OCI-LY1 (cell line): ENCODE results near the gene PPP1R27.

ENCODE experiments used
- H2AFZ ChIP-seq: fragments of 200-600 bp; sonication (generic), shearing (Covaris generic); 2 replicates; pipeline ENCODE4 v1.6.0; 2014; ENCODE audit warnings: antibody characterized with exemption, mild to moderate bottlenecking, low read length
- H3F3A ChIP-seq: fragments of 200-600 bp; sonication (generic), shearing (Covaris generic); 2 replicates; pipeline ENCODE4 v1.6.0; 2014; ENCODE audit warnings: mild to moderate bottlenecking, antibody characterized with exemption, low read length, moderate library complexity; ENCODE audit not compliant: insufficient read depth
- H3K27ac ChIP-seq: fragments of 200-600 bp; sonication (generic); 2 replicates; pipeline ENCODE4 v1.5.1; 2014; ENCODE audit warnings: low read length, mixed run types, mild to moderate bottlenecking, low read depth; ENCODE audit not compliant: poor library complexity, severe bottlenecking
- H3K27me3 ChIP-seq: fragments of 200-600 bp; sonication (generic); 2 replicates; pipeline ENCODE4 v1.6.0; 2014; ENCODE audit warnings: antibody characterized with exemption, mild to moderate bottlenecking, low read length, moderate library complexity; ENCODE audit not compliant: insufficient read depth
- H3K36me3 ChIP-seq: fragments of 200-600 bp; sonication (generic); 2 replicates; pipeline ENCODE4 v1.6.1; 2014; ENCODE audit warnings: mild to moderate bottlenecking, antibody characterized with exemption, low read length, moderate library complexity, mixed read lengths; ENCODE audit not compliant: insufficient read depth
- H3K4me1 ChIP-seq: fragments of 200-600 bp; sonication (generic); 2 replicates; pipeline ENCODE4 v1.5.1; 2014; ENCODE audit warnings: mild to moderate bottlenecking, low read length, moderate library complexity; ENCODE audit not compliant: insufficient read depth, severe bottlenecking
- H3K4me2 ChIP-seq: fragments of 200-600 bp; sonication (generic), shearing (Covaris generic); 2 replicates; pipeline ENCODE4 v1.6.1; 2014; ENCODE audit warnings: low read length
- H3K4me3 ChIP-seq: fragments of 200-600 bp; sonication (generic); 2 replicates; pipeline ENCODE4 v1.5.1; 2014; ENCODE audit warnings: low read length, low read depth, mild to moderate bottlenecking, mixed read lengths; ENCODE audit not compliant: poor library complexity, severe bottlenecking
- H3K79me2 ChIP-seq: fragments of 200-600 bp; shearing (Covaris generic); 2 replicates; pipeline ENCODE4 v1.6.1; 2016; ENCODE audit warnings: mixed run types, low read length, mixed read lengths; ENCODE audit not compliant: insufficient read depth
- H3K9ac ChIP-seq: fragments of 200-600 bp; sonication (generic), shearing (Covaris generic); 2 replicates; pipeline ENCODE4 v1.6.1; 2014; ENCODE audit warnings: mild to moderate bottlenecking, low read length, mixed read lengths
- H3K9me2 ChIP-seq: fragments of 200-600 bp; sonication (generic), shearing (Covaris generic); 2 replicates; pipeline ENCODE4 v1.6.1; 2014; ENCODE audit warnings: low read depth, mild to moderate bottlenecking, low read length, mixed read lengths
- H3K9me3 ChIP-seq: fragments of 200-600 bp; shearing (Covaris generic); 2 replicates; pipeline ENCODE4 v1.6.1; 2014; ENCODE audit warnings: low read length, mixed read lengths
- H4K20me1 ChIP-seq: fragments of 200-600 bp; sonication (generic), shearing (Covaris generic); 2 replicates; pipeline ENCODE4 v1.6.0; 2016; ENCODE audit warnings: mild to moderate bottlenecking, low read length; ENCODE audit not compliant: insufficient read depth
- EZH2 ChIP-seq: fragments of 200-600 bp; sonication (generic), shearing (Covaris generic); IDR thresholded peaks from 2 replicates; pipeline ENCODE4 v1.8.0; 2017; ENCODE audit warnings: borderline replicate concordance, mixed run types, mild to moderate bottlenecking, antibody characterized with exemption, low read length, moderate library complexity, mixed read lengths
- TF ChIP-seq, protein P1 (sequence below): fragments of 200-600 bp; sonication (generic), shearing (Covaris generic); IDR thresholded peaks from 2 replicates; pipeline ENCODE4 v1.5.1; 2017; ENCODE audit warnings: mild to moderate bottlenecking, antibody characterized with exemption, low read length, moderate library complexity, mixed read lengths

Gene PPP1R27

DNA sequence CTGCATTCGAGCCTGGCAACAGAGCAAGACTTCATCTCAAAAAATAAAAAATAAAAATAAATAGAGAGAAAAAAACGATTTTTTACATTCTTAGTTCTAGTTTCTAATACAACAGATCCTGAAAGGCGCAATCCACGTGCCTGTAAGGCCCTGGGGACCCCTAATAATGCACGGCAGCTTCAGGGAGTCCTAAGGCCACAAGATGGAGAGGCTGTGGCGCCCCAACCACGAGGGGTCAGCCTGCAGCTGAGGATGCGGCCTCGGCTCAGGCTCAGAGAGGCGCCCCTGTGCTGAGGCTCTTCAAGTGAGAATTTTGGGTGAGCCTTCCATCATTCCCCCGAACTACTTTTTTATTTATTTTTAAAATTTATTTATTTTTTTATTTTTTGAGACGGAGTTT, 14.6 kb upstream of the PPP1R27 start:
- H3K4me1 ChIP-seq, result no peaks in the 10 kb centered on the region
- H3K79me2 ChIP-seq, result no peaks in the 10 kb centered on the region
- no peak overlapping the region for H3K4me3 ChIP-seq
- no peak overlapping the region for H3K27ac ChIP-seq
- H3K9ac ChIP-seq, result no peak overlapping the region
- H3K36me3 ChIP-seq, result peaks cover 77% of the 10 kb centered on the region
- H3F3A ChIP-seq, result no peaks in the 10 kb centered on the region
- no peak overlapping the region for H2AFZ ChIP-seq
- no peaks in the 10 kb centered on the region for H3K9me2 ChIP-seq
- H4K20me1 ChIP-seq, result no peaks in the 10 kb centered on the region
- H3K4me2 ChIP-seq, result no peak overlapping the region
- no peaks in the 10 kb centered on the region for H3K27me3 ChIP-seq
- TF ChIP-seq, protein P1, sequence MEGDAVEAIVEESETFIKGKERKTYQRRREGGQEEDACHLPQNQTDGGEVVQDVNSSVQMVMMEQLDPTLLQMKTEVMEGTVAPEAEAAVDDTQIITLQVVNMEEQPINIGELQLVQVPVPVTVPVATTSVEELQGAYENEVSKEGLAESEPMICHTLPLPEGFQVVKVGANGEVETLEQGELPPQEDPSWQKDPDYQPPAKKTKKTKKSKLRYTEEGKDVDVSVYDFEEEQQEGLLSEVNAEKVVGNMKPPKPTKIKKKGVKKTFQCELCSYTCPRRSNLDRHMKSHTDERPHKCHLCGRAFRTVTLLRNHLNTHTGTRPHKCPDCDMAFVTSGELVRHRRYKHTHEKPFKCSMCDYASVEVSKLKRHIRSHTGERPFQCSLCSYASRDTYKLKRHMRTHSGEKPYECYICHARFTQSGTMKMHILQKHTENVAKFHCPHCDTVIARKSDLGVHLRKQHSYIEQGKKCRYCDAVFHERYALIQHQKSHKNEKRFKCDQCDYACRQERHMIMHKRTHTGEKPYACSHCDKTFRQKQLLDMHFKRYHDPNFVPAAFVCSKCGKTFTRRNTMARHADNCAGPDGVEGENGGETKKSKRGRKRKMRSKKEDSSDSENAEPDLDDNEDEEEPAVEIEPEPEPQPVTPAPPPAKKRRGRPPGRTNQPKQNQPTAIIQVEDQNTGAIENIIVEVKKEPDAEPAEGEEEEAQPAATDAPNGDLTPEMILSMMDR, result no peak
- no peak for TF ChIP-seq EZH2
- H3K9me3 ChIP-seq, result no peaks in the 10 kb centered on the region

DNA sequence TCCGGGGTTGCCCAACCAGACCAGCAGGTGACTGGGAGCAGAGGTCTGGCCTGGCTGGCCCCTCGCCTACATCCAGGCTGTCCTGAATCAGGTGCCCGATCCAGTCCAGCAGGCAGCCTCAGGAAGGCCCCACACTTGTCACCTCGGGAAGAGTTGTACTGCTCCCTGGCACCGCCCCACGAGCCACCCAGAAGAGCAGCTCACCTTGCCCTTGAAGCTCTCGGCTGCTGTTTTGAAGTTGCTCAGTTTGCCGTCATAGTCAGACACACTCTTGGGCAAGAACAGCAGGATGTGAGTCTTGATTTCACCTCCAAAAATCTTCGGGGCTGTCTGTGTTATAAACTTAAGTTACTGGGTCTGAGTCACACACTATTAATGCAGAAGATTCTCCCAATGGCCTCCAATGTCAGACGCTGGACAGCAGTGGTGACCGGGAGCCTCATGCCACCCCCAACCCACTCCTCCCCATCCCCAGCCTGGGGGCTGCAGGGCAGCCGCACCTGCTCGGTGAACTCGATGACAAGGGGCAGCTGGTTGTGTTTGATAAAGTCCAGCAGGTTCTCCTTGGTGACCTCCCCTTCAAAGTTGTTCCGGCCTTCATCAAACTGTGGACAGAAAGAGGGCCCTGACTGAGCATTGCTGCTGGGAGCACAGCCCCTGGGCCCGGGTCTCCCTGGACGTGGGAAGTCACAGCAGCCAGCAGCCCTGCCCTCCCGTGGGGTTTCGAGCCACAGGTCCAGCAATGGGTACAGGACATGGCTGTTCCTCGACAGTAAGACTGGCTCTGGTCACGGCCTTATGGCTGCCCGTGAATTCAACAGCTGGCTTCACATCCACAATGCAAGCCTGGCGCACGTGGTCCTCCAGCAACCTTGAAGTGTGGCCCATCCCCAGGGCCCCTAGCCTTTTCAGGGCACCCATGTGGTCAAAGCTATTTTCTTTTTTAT, 12.2 kb upstream of the PPP1R27 start:
- Histone ChIP-seq H2AFZ (no peak overlapping the region), H3K4me1 (no peaks in the 10 kb centered on the region), H3K9ac (no peak overlapping the region), H3K79me2 (no peaks in the 10 kb centered on the region), H3F3A (no peaks in the 10 kb centered on the region), H3K27ac (no peak overlapping the region), H3K4me3 (no peak overlapping the region), H3K9me3 (no peaks in the 10 kb centered on the region), H3K4me2 (no peak overlapping the region), H4K20me1 (no peaks in the 10 kb centered on the region), H3K36me3 (peaks cover 75% of the 10 kb centered on the region), H3K9me2 (no peaks in the 10 kb centered on the region), H3K27me3 (no peaks in the 10 kb centered on the region)
- TF ChIP-seq, protein P1, result no peak
- no peak for TF ChIP-seq EZH2

- Histone ChIP-seq H4K20me1 (no peaks in the 10 kb centered on the region), H3K27me3 (no peaks in the 10 kb centered on the region), H3K4me1 (no peaks in the 10 kb centered on the region), H3K27ac (no peak overlapping the region), H3K4me3 (no peak overlapping the region), H3K9me3 (no peaks in the 10 kb centered on the region), H3K79me2 (no peaks in the 10 kb centered on the region), H3K9ac (no peak overlapping the region), H3F3A (no peaks in the 10 kb centered on the region), H2AFZ (no peak overlapping the region), H3K9me2 (no peaks in the 10 kb centered on the region), H3K36me3 (peaks cover 66% of the 10 kb centered on the region), H3K4me2 (no peak overlapping the region)
- TF ChIP-seq, protein P1, result no peak
Observed at GRCh38 chr17:81845881-81846742, 11.3 kb upstream of the PPP1R27 start.
